Measurements from ENCODE around the gene HMGN1. TPM values are rescaled to one million over a fixed set of nuclear protein-coding genes. Genes with fewer than 3 reads are reported as not detected.
A peak's percentile ranks its signal among the peaks of the same experiment; 100 is the strongest.

The HMGN1 gene
- total and polyA plus RNA-seq, 7 experiments from 2014 or later, result 198 to 310 (median 262) TPM

DNA sequence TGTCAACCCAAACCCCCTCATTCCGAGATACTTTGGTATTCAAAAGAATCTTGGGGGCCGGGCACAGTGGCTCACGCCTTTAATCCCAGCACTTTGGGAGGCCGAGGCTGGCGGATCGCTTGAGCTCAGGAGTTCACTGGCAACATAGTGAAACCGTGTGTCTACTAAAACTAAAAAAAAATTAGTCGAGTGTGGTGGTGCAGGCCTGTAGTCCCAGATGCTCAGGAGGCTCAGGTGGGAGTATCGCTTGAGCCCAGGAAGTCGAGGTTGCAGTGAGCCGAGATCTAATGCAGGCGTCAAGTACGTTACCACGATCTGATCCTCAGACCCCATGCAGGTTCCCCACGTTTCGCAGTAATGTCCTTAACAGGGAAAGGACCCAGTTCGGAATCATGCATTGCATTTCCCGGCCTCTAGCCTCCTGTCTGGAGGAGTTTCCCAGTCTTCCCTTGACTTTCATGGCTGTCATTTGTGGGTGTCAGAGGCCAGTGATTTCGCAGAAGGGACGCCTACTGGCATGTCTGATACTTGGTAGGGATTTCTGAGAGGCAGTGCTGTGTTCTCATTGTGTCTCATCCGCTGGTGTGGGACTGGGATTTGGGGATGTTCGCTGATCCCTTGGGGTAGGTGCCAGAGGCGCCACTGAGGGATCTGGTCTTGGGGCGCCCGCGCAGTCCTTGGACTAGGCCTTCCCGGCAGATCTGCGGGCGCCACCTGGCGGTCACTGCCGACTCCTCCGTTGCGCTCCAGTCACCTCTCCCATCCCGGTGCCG, 39.3 kb upstream of the HMGN1 start:
- intact Hi-C loops (cut with micrococcal nuclease), result loop anchor here (1.0 to 10.0 kb wide), 12 partner anchors 8 to 881 kb away; partner anchors contain the start of genes PSMG1 (in 2 of the 2), BRWD1 (in 1 of the 2), HMGN1 (in 1 of the 2) and LCA5L (in 1 of the 2)

DNA sequence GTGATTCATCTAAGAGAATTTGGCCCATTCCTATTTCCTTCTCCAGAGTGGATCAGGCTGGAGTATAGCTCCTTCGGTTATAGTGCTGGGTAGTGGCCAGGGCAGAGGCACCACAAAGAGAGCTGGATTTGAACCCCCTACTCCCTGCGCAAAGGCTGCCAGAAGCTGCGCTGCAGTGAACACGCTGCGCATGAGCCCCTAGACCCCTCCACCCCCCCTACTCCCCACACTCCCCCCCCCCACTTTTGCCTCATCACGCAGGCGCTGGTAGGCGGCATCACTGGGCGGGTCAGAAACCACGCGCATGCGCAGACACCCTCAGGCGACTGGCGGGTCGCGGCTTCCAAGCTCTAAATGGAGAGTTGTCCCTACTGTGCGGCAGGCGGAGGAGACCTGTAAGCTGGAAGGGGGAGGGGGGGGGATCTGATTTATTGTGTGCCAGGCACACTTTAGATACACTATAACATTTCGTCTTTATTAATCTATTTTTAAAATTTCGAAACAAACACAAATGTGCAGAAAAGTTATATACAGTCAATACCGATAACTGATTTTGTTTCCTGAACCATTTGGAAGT, 38.7 kb upstream of the HMGN1 start:
- H3K4me1 ChIP-seq (ENCODE audit: control insufficient read depth in 2 of 2, insufficient read depth in 2 of 2, low read length in 2 of 2), result peaks cover 11 to 15% of the 10 kb centered on the region in 2 donors
- H3K27ac ChIP-seq (ENCODE audit: low read depth, low read length), result peak overlapping the region; percentile 69
- Mint-ChIP-seq H3K36me3 (peaks cover 0 to 19% (median 4%) of the 10 kb centered on the region in 5 donors), H3K27me3 (no peaks in the 10 kb centered on the region), H3K4me3 (peak overlapping the region; percentile 83 to 91 (median 90)), H3K4me1 (peaks cover 18 to 39% (median 31%) of the 10 kb centered on the region in 7 donors), H3K27ac (peak overlapping the region; percentile 71 to 94 (median 90)), H3K9me3 (no peaks in the 10 kb centered on the region)
- no peaks in the 10 kb centered on the region for H3K9me3 ChIP-seq (ENCODE audit: control insufficient read depth in 2 of 3, low read length in 3 of 3)
- CTCF ChIA-PET, result interaction anchor here (0.7 to 1.8 kb wide), 8 partner anchors 14 to 207 kb away, joined by 3 to 6 read pairs (median 4); partner anchors contain the start of gene HMGN1
- peaks cover 0 to 10% (median 4%) of the 10 kb centered on the region in 3 experiments for H3K36me3 ChIP-seq (ENCODE audit: control insufficient read depth in 2 of 3, insufficient read depth in 3 of 3, low read length in 3 of 3)
- DNase-seq (peak; percentile 86 to 92 (median 88)), ATAC-seq (peak; percentile 74)
- H3K4me3 ChIP-seq (ENCODE audit: low read length), result peak overlapping the region; percentile 51
- intact Hi-C loops (cut with micrococcal nuclease), result loop anchor here (1.0 to 10.0 kb wide), 13 partner anchors 7 to 880 kb away; partner anchors contain the start of genes HMGN1 (in 2 of the 2), PSMG1 (in 2 of the 2), BRWD1 (in 1 of the 2) and LCA5L (in 1 of the 2)
- POLR2A ChIA-PET, result interaction anchor here (0.7 to 1.9 kb wide), 5 partner anchors 14 to 204 kb away, joined by 3 to 22 read pairs (median 7); partner anchors contain the start of genes BRWD1, HMGN1 and PSMG1
- H3K27me3 ChIP-seq (ENCODE audit: control insufficient read depth in 2 of 2, insufficient read depth in 2 of 2, low read length in 2 of 2), result no peaks in the 10 kb centered on the region

More for the DNA sequence above, 39.3 kb upstream of the HMGN1 start:
- DNase-seq (peak; percentile 71 to 93 (median 83)), ATAC-seq (peak; percentile 87)
- Histone ChIP-seq H3K4me1 (ENCODE audit: control insufficient read depth in 2 of 2, insufficient read depth in 2 of 2, low read length in 2 of 2) (peaks cover 11 to 15% of the 10 kb centered on the region in 2 donors), H3K9me3 (ENCODE audit: control insufficient read depth in 2 of 3, low read length in 3 of 3) (no peaks in the 10 kb centered on the region), H3K36me3 (ENCODE audit: control insufficient read depth in 2 of 3, insufficient read depth in 3 of 3, low read length in 3 of 3) (peaks cover 0 to 17% (median 8%) of the 10 kb centered on the region in 3 experiments), H3K27me3 (ENCODE audit: control insufficient read depth in 2 of 2, insufficient read depth in 2 of 2, low read length in 2 of 2) (no peaks in the 10 kb centered on the region), H3K4me3 (ENCODE audit: low read length) (peak overlapping the region; percentile 51), H3K27ac (ENCODE audit: low read depth, low read length) (peak overlapping the region; percentile 67)
- peaks cover 3 to 24% (median 9%) of the 10 kb centered on the region in 5 donors for H3K36me3 Mint-ChIP-seq
- H3K9me3 Mint-ChIP-seq, result no peaks in the 10 kb centered on the region
- ChIA-PET POLR2A (interaction anchor here (1.2 to 1.9 kb wide), 4 partner anchors 15 to 205 kb away, joined by 4 to 22 read pairs (median 14); partner anchors contain the start of genes BRWD1, HMGN1 and PSMG1), CTCF (interaction anchor here (0.7 to 1.8 kb wide), 6 partner anchors 14 to 103 kb away, joined by 4 to 6 read pairs (median 4); partner anchors contain the start of gene HMGN1)
- peak overlapping the region; percentile 71 to 94 (median 90) for H3K27ac Mint-ChIP-seq
- H3K27me3 Mint-ChIP-seq, result no peaks in the 10 kb centered on the region
- peaks cover 18 to 38% (median 31%) of the 10 kb centered on the region in 7 donors for H3K4me1 Mint-ChIP-seq
- H3K4me3 Mint-ChIP-seq, result peak overlapping the region; percentile 83 to 91 (median 90)

GRCh38 chr21:39386899-39387298, 38.0 kb upstream of the HMGN1 start:
- Histone ChIP-seq H3K27me3 (ENCODE audit: control insufficient read depth in 2 of 2, insufficient read depth in 2 of 2, low read length in 2 of 2) (no peaks in the 10 kb centered on the region), H3K9me3 (ENCODE audit: control insufficient read depth in 2 of 3, low read length in 3 of 3) (no peaks in the 10 kb centered on the region), H3K4me1 (ENCODE audit: control insufficient read depth in 2 of 2, insufficient read depth in 2 of 2, low read length in 2 of 2) (peaks cover 11 to 15% of the 10 kb centered on the region in 2 donors), H3K36me3 (ENCODE audit: control insufficient read depth in 2 of 3, insufficient read depth in 3 of 3, low read length in 3 of 3) (peaks cover 0 to 4% (median 1%) of the 10 kb centered on the region in 3 experiments), H3K27ac (ENCODE audit: low read depth, low read length) (peak overlapping the region; percentile 69), H3K4me3 (ENCODE audit: low read length) (no peak overlapping the region)
- H3K36me3 Mint-ChIP-seq, result peaks cover 0 to 14% (median 4%) of the 10 kb centered on the region in 5 donors
- H3K9me3 Mint-ChIP-seq, result peaks cover 0 to 1% (median 0%) of the 10 kb centered on the region in 11 donors
- no peaks in the 10 kb centered on the region for H3K27me3 Mint-ChIP-seq
- H3K4me3 Mint-ChIP-seq, result peak overlapping the region in 9 of 10 donors; percentile 15 to 91 (median 88)
- intact Hi-C loops (cut with micrococcal nuclease), result loop anchor here (1.0 to 10.0 kb wide), 5 partner anchors 38 to 880 kb away; partner anchors contain the start of gene HMGN1 (in 1 of the 2)
- H3K4me1 Mint-ChIP-seq, result peaks cover 18 to 45% (median 37%) of the 10 kb centered on the region in 7 donors
- ChIA-PET POLR2A (interaction anchor here (1.2 to 1.9 kb wide), 5 partner anchors 14 to 203 kb away, joined by 3 to 22 read pairs (median 7); partner anchors contain the start of genes BRWD1, HMGN1 and PSMG1), CTCF (interaction anchor here (0.9 to 1.8 kb wide), 5 partner anchors 13 to 206 kb away, joined by 3 to 6 read pairs (median 4); no protein-coding TSS in a partner anchor)
- ATAC-seq (no peak), DNase-seq (no peak)
- peak overlapping the region; percentile 71 to 94 (median 88) for H3K27ac Mint-ChIP-seq

DNA sequence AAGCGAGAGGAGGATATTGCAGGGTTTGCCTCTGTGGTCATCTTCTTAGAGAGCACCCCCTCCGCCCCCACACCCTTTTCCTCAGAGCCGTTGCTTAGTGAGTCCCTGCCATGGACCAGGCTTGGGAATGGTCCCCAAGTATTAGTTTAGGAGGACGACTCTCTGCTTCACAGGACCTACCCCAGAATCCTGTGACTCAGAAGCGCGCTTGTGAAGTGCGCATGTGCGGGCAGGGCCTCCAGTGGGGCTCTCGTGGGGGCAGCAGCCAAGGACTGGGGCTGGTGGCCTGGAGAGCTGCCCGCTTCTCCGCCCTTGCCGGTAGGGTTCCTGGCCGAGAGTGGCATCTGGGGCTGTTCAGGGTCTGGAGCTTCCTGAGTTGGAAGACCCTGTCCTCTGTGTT, 37.3 kb upstream of the HMGN1 start:
- no peaks in the 10 kb centered on the region for H3K27me3 Mint-ChIP-seq
- peaks cover 0 to 7% (median 1%) of the 10 kb centered on the region in 5 donors for H3K36me3 Mint-ChIP-seq
- ChIA-PET POLR2A (interaction anchor here (1.1 to 1.9 kb wide), 4 partner anchors 27 to 81 kb away, joined by 3 to 20 read pairs (median 4); partner anchors contain the start of gene HMGN1), CTCF (interaction anchor here (0.9 to 1.8 kb wide), 3 partner anchors 12 to 205 kb away, joined by 3 to 4 read pairs (median 3); no protein-coding TSS in a partner anchor)
- no peaks in the 10 kb centered on the region for H3K9me3 ChIP-seq (ENCODE audit: control insufficient read depth in 2 of 3, low read length in 3 of 3)
- H3K36me3 ChIP-seq (ENCODE audit: control insufficient read depth in 2 of 3, insufficient read depth in 3 of 3, low read length in 3 of 3), result no peaks in the 10 kb centered on the region
- intact Hi-C loops (cut with micrococcal nuclease), result loop anchor here (2.0 to 10.0 kb wide), 4 partner anchors 129 to 879 kb away; no protein-coding TSS in a partner anchor
- H3K4me1 ChIP-seq (ENCODE audit: control insufficient read depth in 2 of 2, insufficient read depth in 2 of 2, low read length in 2 of 2), result peaks cover 13 to 18% of the 10 kb centered on the region in 2 donors
- peaks cover 0 to 1% (median 0%) of the 10 kb centered on the region in 11 donors for H3K9me3 Mint-ChIP-seq
- H3K27ac ChIP-seq (ENCODE audit: low read depth, low read length), result peak overlapping the region; percentile 53
- peak in 2 of 9 donors; percentile 23 to 24 for DNase-seq
- no peak for ATAC-seq
- H3K4me3 ChIP-seq (ENCODE audit: low read length), result peak overlapping the region; percentile 24
- H3K27me3 ChIP-seq (ENCODE audit: control insufficient read depth in 2 of 2, insufficient read depth in 2 of 2, low read length in 2 of 2), result no peaks in the 10 kb centered on the region
- peaks cover 21 to 50% (median 43%) of the 10 kb centered on the region in 7 donors for H3K4me1 Mint-ChIP-seq
- H3K4me3 Mint-ChIP-seq, result peak overlapping the region; percentile 16 to 83 (median 70)
- peak overlapping the region in 8 of 9 donors; percentile 31 to 87 (median 56) for H3K27ac Mint-ChIP-seq

- ATAC-seq, result peak; percentile 55
- CTCF ChIA-PET, result interaction anchor here (0.9 to 1.6 kb wide), 2 partner anchors 12 to 205 kb away, joined by 3 read pairs; no protein-coding TSS in a partner anchor
Measured at GRCh38 chr21:39385299-39386145, 36.6 kb upstream of the HMGN1 start.

More at GRCh38 chr21:39385299-39386145, 36.6 kb upstream of the HMGN1 start:
- H3K36me3 ChIP-seq (ENCODE audit: control insufficient read depth in 2 of 3, insufficient read depth in 3 of 3, low read length in 3 of 3), result no peaks in the 10 kb centered on the region
- H3K4me3 ChIP-seq (ENCODE audit: low read length), result peak overlapping the region; percentile 24
- DNase-seq, result peak; percentile 22 to 75 (median 26)
- H3K4me1 ChIP-seq (ENCODE audit: control insufficient read depth in 2 of 2, insufficient read depth in 2 of 2, low read length in 2 of 2), result peaks cover 17 to 22% of the 10 kb centered on the region in 2 donors
- POLR2A ChIA-PET, result interaction anchor here (0.7 to 1.4 kb wide), 5 partner anchors 27 to 80 kb away, joined by 3 to 5 read pairs (median 3); no protein-coding TSS in a partner anchor
- peak overlapping the region; percentile 53 for H3K27ac ChIP-seq (ENCODE audit: low read depth, low read length)
- H3K9me3 ChIP-seq (ENCODE audit: control insufficient read depth in 2 of 3, low read length in 3 of 3), result no peaks in the 10 kb centered on the region
- Mint-ChIP-seq H3K9me3 (peaks cover 0 to 1% (median 0%) of the 10 kb centered on the region in 11 donors), H3K36me3 (peaks cover 0 to 3% (median 0%) of the 10 kb centered on the region in 5 donors), H3K4me1 (peaks cover 23 to 56% (median 48%) of the 10 kb centered on the region in 7 donors), H3K27me3 (no peaks in the 10 kb centered on the region), H3K27ac (peak overlapping the region in 8 of 9 donors; percentile 31 to 87 (median 60)), H3K4me3 (peak overlapping the region; percentile 16 to 83 (median 70))
- H3K27me3 ChIP-seq (ENCODE audit: control insufficient read depth in 2 of 2, insufficient read depth in 2 of 2, low read length in 2 of 2), result no peaks in the 10 kb centered on the region
- intact Hi-C loops (cut with micrococcal nuclease), result loop anchor here (2.0 to 10.0 kb wide), 4 partner anchors 128 to 878 kb away; no protein-coding TSS in a partner anchor

Data from naive thymus-derived CD4-positive, alpha-beta T cell (primary cell).